ENCODE measurements around the gene SMOC2. TPM values are rescaled to one million over a fixed set of nuclear protein-coding genes. Genes with fewer than 3 reads are reported as not detected.
A peak's percentile ranks its signal among the peaks of the same experiment; 100 is the strongest.

SMOC2 gene
- total RNA-seq, 2 donors from 2014 or later: not detected

DNA sequence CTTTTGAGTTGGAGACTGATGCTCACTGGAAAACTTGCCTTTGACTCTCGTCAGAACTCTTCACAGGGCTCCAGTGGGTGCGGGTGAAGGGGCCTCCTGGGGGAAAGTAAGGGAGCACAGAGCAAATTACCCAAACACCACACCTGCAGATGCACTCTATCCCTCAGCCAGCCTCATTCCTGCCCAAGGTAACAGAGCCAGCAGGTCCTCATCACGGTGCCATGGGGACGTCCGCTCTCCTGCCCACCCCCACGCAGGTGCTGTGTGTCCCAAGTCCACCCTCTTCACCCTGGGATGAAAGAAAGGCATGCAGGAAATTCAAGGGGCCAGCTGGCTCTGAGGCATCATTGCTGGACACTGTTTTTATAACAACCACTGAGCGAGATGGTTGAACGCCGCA is 269.0 kb downstream of the SMOC2 start:
- H3K36me3 Mint-ChIP-seq: no peaks in the 10 kb centered on the region
- DNase-seq (ENCODE audit: low spot score in 2 of 2): no peak
- peaks cover 0 to 3% of the 10 kb centered on the region in 2 donors for H3K9me3 Mint-ChIP-seq
- no peak for ATAC-seq
- H3K27ac Mint-ChIP-seq: no peak overlapping the region

DNA sequence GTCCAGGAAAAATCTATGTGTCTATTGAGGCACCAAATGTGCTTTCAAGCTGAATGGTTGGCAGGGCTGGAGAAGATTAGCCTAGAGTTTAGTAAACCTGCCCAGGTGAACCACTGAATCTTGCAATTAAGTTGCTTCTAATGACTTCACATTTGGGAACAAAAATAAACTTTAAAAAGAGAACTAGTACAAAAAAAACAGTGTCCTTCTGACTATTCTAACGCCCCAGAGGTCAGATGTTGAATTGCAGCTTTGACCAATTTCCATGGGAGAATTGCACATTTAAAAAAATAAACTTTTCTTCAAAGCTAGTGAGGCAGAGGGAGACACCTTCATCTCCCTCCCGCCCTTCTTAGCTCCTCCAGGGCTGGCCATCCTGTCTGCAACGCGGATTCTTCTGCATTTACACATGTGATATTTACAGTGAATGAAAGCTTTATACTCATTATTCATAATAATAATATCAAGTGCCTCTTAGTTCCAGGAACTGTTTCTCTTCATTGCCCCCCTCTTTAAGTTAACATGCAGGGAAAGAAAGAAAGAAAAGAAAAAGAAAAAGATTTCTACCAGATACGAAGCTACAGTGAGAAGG is 270.2 kb downstream of the SMOC2 start:
- no peaks in the 10 kb centered on the region for H3K36me3 Mint-ChIP-seq
- ATAC-seq (no peak), DNase-seq (ENCODE audit: low spot score in 2 of 2) (no peak)
- H3K27ac Mint-ChIP-seq: no peak overlapping the region
- peaks cover 0 to 3% of the 10 kb centered on the region in 2 donors for H3K9me3 Mint-ChIP-seq

DNA sequence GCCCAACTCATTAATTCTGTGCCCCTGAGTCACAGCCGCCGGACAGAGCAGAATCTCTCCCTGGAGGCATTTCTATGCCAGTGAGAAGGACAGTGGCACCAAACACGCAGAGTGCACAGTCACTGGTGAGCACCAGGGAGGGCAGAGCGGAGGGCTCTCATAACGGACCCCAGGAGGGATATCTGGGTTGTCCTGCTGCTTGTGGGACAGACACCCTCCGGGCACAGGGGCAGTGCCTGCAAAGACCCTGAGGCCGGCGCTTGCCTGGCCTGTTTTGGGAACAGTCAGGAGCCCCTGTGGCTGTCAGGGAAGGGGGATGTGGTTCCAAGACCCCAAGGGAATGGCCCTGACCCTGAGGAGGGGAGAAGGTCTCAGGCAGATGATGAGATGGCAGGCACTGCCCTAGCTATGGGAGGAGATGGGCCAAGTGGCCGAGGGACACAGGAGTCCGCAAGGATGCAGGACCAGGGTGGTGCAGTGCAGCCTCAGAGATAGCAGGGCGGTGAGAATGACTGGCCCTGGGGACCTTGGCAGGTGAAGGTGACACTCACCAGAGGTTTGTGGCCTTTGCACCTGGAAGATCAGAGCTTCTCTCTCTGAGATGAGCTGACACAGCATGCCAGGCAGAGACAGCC is 270.8 kb downstream of the SMOC2 start:
- no peaks in the 10 kb centered on the region for H3K36me3 Mint-ChIP-seq
- H3K9me3 Mint-ChIP-seq: peaks cover 0 to 3% of the 10 kb centered on the region in 2 donors
- peak overlapping the region in 1 of 2 donors; percentile 66 for H3K27ac Mint-ChIP-seq
- DNase-seq (ENCODE audit: low spot score in 2 of 2): no peak
- no peak for ATAC-seq

DNA sequence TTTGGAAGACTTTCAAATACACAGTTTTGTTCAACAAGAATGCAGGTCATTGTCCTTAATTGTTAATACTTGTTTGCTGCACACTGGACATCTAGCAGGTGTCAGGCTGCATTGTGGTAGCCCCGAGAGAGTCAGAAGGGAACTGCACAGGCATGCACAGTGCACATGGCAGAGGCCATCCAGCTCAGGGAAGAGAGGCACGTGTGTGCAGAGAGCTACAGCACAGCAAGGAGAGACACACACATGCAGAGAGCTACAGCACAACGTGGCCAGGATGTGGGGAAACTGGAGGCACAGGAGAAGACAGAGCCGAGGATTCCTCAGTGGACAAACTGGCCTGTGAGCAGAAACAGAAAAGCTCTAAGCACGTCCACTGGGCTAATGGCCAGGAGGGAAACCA is 272.0 kb downstream of the SMOC2 start:
- H3K9me3 Mint-ChIP-seq: peaks cover 0 to 3% of the 10 kb centered on the region in 2 donors
- ATAC-seq (no peak), DNase-seq (ENCODE audit: low spot score in 2 of 2) (no peak)
- H3K36me3 Mint-ChIP-seq: no peaks in the 10 kb centered on the region
- no peak overlapping the region for H3K27ac Mint-ChIP-seq

DNA sequence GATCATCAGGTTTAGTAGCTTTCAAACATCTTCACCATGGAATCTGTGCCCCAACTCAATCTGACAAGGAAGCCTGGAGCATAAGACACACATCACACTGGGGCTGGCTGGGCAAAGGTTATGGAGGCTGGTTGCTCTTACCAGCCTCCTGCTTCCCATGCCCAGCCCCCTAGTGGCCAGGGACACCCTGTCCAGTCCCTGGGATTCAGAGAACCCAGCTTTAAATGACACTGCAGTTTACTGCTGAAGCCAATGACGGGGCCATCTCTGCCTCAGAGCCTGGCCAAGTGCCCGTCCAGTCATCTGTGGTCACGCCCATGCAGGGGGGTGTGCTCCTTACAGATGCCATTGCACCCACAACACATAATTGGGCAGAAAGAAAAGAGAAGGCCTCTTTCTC is 272.9 kb downstream of the SMOC2 start:
- Mint-ChIP-seq H3K9me3 (peaks cover 0 to 3% of the 10 kb centered on the region in 2 donors), H3K36me3 (no peaks in the 10 kb centered on the region), H3K27ac (no peak overlapping the region)
- ATAC-seq (no peak), DNase-seq (ENCODE audit: low spot score in 2 of 2) (peak in 1 of 2 donors; percentile 5)

DNA sequence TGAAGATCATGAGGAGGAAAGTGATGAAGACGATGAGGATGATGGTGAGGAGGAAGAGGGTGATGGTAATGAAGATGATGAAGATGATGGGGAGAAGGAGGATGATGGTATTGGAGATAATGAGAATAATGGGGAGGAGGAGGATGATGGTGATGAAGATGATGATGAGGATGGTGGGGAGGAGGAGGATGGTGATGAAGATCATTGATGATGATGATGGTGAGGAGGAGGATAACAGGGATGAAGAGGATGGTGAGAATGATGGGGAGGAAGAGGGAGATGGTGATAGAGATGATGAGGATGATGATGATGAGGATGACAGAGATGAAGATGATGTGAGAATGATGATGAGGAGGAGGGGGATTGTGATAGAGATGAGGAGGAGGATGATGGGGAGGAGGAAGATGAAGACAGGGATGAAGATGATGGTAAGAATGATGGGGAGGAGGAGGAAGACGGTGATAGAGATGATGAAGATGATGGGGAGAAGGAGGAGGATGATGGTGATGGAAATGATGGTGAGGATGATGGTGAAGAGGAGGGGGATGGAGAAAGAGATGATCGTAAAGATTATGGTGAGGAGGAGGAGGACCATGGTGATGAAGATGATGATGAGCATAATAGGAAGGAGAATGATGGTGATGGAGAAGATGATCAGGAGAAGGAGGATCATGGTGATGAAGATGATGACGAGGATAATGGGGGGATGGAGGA is 273.7 kb downstream of the SMOC2 start:
- Mint-ChIP-seq H3K27ac (no peak overlapping the region), H3K9me3 (peaks cover 0 to 3% of the 10 kb centered on the region in 2 donors), H3K36me3 (no peaks in the 10 kb centered on the region)
- no peak for DNase-seq (ENCODE audit: low spot score in 2 of 2)
- no peak for ATAC-seq

DNA sequence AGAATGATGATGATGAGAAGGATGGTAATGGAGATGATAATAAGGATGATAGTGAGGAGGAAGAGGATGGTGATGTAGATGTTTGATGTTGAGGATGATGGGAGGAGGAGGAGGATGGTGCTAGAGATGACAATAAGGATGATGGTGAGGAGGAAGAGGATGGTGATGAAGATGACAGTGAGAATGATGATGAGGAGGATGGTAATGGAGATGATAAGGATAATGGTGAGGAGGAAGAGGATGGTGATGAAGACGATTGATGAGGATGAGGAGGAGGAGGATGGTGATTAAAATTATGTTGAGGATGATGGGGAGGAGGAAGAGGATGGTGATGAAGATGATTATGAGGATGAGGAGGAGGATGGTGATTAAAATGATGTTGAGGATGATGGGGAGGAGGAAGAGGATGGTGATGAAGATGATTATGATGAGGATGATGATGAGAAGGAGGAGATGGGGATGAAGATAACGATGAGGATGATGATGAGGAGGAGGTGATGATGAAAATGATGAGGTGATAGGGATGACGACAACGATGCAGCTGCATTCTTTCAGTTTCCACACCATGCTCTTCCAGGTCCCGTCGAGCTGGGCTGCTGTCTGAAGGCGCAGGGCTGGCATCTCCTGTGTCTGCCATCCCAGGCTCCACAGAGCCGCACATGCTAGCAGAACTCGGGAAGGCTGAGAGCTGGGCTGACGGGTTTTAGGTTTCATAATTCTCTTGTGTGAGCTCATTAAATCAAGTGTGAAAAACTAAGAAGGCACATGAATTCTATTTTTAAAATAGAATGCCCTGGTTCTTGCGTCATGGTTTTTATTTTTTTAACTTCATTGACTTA is 274.9 kb downstream of the SMOC2 start:
- H3K27ac Mint-ChIP-seq: no peak overlapping the region
- H3K9me3 Mint-ChIP-seq: peaks cover 0 to 3% of the 10 kb centered on the region in 2 donors
- no peak for DNase-seq (ENCODE audit: low spot score in 2 of 2)
- ATAC-seq: no peak
- no peaks in the 10 kb centered on the region for H3K36me3 Mint-ChIP-seq

DNA sequence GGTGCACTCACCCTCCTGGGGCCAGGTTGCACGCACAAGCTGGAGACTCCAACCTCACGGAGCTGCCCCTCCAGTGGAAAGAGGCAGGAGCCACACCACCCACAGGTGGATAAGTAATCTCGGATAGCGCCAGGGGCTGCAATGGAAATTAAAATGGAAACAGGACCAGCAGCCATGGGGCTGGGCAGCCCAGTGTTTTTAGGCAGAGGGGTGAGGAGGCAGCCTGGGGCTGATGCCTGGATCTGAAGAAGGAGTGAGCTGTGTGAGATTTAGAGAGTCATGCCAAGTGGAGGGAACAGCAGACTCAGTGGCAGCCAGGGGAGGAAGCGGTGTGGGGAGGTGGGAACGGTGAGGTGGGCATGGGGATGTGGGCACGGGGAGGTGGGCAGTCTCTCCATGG is 275.6 kb downstream of the SMOC2 start:
- Mint-ChIP-seq H3K36me3 (no peaks in the 10 kb centered on the region), H3K9me3 (peaks cover 0 to 3% of the 10 kb centered on the region in 2 donors), H3K27ac (peak overlapping the region in 1 of 2 donors; percentile 67)
- ATAC-seq (no peak), DNase-seq (ENCODE audit: low spot score in 2 of 2) (no peak)

DNA sequence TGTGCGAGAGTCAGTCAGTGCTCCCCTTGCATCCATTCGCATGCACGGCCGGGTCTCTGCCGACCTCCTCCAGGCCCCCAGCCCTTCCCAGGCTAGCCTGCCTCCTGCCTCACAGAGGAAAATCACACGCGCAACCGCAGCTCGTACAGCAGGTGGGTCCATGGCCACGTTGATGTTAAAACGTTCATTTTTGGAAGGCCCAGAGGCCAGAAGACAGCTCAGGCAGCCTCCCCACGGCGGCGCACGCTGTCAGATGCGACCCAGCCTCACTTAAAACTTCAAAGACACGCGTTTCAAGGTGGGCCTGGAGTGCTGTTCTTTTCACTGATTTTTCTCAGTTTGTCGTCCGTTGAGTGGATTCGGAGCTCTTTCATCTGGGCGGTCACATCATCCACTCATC is 276.5 kb downstream of the SMOC2 start:
- no peaks in the 10 kb centered on the region for H3K36me3 Mint-ChIP-seq

More for the DNA sequence above, 276.5 kb downstream of the SMOC2 start:
- peaks cover 0 to 3% of the 10 kb centered on the region in 2 donors for H3K9me3 Mint-ChIP-seq
- ATAC-seq: no peak
- no peak overlapping the region for H3K27ac Mint-ChIP-seq
- DNase-seq (ENCODE audit: low spot score in 2 of 2): no peak

Other genes starting within 250 kb of the SMOC2 start
- gene DACT2, start 121.4 kb upstream of the SMOC2 start, total RNA-seq: not detected

All from activated naive CD4-positive, alpha-beta T cell treated with anti-CD3 and anti-CD28 coated beads, Interleukin-2, amount 50 U/mL, for 72 hours (primary cell).